Lower leg skin (tissue), 4 donors: ENCODE data around the gene DGKD. TPM values are rescaled to one million over a fixed set of nuclear protein-coding genes. Genes with fewer than 3 reads are reported as not detected.

ENCODE experiments used
- DNase-seq, 2 donors: peaks; one replicate each; pipeline ENCODE4 v3.0.0-alpha.2; 2019; ENCODE audit warnings: low spot score in 2 of 2
- H3K4me3 ChIP-seq: fragments of 200-600 bp; sonication (generic); 2 replicates; pipeline ENCODE4 v1.5.1; 2017; ENCODE audit warnings: mild to moderate bottlenecking, low read depth; ENCODE audit not compliant: poor library complexity, severe bottlenecking
- POLR2A ChIP-seq, 2 donors: fragments of 450-650 bp; IDR thresholded peaks; one replicate each; pipeline ENCODE4 v1.6.1; 2016 to 2017; ENCODE audit warnings: antibody characterized with exemption in 2 of 2, mild to moderate bottlenecking in 1 of 2, moderate library complexity in 1 of 2
- WGBS, 2 donors: methylation state at CpG; one replicate each; pipeline ENCODE4 v1.1.5; 2018; 5-methylcytosine and 5-hydroxymethylcytosine counted together
- intact Hi-C: fragments of 100-400 bp; cut with DNase I; formaldehyde crosslinking; loops from one replicate; pipeline ENCODE4 v1.15.0; 2023; ENCODE audit warnings: low total_unique reads
- total RNA-seq, 4 donors: library from RNA; depleted of rRNA; stranded (reverse); fragments of >200 nt; gene quantifications; one replicate each; pipeline ENCODE4 v1.1.0, GENCODE V29; 2016
- TF ChIP-seq, protein P1 (sequence below), 3 donors: fragments of 450-650 bp; IDR thresholded peaks; one replicate each; pipeline ENCODE4 v1.5.1; 2016; ENCODE audit warnings: antibody characterized with exemption in 3 of 3, mild to moderate bottlenecking in 3 of 3, moderate library complexity in 2 of 3

DGKD gene
- total RNA-seq, 4 donors from 2014 or later: 5.8 to 15.2 (median 7.8) TPM

DNA sequence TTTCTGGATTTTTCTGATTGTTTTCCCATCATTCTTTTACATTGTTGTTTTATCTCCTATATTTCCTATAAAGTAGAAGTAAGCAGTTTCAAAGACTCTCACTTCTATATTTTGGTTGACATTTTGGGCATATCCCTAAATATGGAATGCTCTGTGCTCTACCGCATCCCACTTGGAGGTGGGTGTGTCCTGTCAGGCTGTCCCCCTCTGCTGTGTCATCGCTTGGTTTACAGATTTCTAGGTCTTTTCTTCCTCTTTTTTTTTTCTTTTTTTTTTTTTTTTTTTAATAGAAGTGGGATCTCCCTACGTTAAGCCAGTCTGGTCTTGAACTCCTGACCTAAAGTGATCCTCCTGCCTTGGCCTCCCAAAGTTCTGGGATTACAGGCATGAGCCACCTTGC, 13.3 kb downstream of the DGKD start:
- intact Hi-C loops: no loop called here
- WGBS, 2 donors: 90 to 93% methylated on average over 3 of the region's 3 CpGs

DNA sequence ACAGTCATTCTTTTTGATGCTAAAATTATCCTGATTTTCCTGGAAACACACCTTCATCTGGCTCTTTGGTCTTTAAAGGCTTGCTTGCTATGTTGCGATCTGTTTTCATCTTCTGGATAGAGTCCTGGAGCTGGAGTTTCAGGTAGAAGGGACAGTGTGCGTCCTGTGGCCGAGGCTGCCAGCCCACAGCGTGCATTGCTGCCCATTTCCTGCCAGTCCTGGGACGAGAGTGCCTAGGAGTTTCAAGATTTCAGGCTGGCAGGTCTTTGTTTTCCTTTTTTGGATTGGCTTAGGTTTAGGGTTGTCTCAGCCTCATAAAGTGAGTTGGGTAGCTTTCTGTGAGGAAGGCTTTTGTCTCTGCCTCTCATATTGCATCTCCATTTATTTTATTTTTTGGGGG, 14.5 kb downstream of the DGKD start:
- no peak for TF ChIP-seq POLR2A (IDR thresholded peaks at IDR 0.05)
- TF ChIP-seq, protein P1, sequence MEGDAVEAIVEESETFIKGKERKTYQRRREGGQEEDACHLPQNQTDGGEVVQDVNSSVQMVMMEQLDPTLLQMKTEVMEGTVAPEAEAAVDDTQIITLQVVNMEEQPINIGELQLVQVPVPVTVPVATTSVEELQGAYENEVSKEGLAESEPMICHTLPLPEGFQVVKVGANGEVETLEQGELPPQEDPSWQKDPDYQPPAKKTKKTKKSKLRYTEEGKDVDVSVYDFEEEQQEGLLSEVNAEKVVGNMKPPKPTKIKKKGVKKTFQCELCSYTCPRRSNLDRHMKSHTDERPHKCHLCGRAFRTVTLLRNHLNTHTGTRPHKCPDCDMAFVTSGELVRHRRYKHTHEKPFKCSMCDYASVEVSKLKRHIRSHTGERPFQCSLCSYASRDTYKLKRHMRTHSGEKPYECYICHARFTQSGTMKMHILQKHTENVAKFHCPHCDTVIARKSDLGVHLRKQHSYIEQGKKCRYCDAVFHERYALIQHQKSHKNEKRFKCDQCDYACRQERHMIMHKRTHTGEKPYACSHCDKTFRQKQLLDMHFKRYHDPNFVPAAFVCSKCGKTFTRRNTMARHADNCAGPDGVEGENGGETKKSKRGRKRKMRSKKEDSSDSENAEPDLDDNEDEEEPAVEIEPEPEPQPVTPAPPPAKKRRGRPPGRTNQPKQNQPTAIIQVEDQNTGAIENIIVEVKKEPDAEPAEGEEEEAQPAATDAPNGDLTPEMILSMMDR (IDR thresholded peaks at IDR 0.05): no peak
- WGBS, 2 donors: 83 to 89% methylated on average over 5 of the region's 5 CpGs
- H3K4me3 ChIP-seq: no peak overlapping the region
- intact Hi-C loops: no loop called here
- peak in 1 of 2 donors; percentile 58 for DNase-seq

More for the DNA sequence above, 13.3 kb downstream of the DGKD start:
- no peak for TF ChIP-seq POLR2A (IDR thresholded peaks at IDR 0.05)
- TF ChIP-seq, protein P1 (IDR thresholded peaks at IDR 0.05): no peak
- no peak for DNase-seq
- no peak overlapping the region for H3K4me3 ChIP-seq

DNA sequence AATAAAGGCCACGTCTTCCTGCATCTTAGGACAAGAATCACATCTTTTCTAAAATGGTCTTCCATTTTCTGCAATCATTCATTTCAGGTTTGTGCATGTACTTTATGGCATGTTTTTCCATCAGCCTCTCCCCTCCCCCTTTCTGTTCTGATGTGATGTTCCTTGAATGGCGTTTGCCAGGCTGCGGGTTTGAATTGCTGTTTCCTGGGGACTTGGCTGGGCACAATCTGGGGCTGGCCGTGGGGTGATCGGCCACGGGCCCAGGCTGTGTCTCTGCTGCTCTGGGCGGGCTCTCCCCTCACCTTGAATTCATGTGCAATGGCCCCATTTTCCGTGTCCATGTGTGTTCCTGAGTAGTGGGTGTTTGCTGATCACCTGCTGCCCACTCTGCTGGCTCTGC, 15.2 kb downstream of the DGKD start:
- TF ChIP-seq, protein P1 (IDR thresholded peaks at IDR 0.05): no peak
- TF ChIP-seq POLR2A (IDR thresholded peaks at IDR 0.05): no peak
- peak in 1 of 2 donors; percentile 20 for DNase-seq
- H3K4me3 ChIP-seq: no peak overlapping the region
- intact Hi-C loops: no loop called here
- 83 to 86% methylated on average over 8 of the region's 8 CpGs for WGBS, 2 donors

DNA sequence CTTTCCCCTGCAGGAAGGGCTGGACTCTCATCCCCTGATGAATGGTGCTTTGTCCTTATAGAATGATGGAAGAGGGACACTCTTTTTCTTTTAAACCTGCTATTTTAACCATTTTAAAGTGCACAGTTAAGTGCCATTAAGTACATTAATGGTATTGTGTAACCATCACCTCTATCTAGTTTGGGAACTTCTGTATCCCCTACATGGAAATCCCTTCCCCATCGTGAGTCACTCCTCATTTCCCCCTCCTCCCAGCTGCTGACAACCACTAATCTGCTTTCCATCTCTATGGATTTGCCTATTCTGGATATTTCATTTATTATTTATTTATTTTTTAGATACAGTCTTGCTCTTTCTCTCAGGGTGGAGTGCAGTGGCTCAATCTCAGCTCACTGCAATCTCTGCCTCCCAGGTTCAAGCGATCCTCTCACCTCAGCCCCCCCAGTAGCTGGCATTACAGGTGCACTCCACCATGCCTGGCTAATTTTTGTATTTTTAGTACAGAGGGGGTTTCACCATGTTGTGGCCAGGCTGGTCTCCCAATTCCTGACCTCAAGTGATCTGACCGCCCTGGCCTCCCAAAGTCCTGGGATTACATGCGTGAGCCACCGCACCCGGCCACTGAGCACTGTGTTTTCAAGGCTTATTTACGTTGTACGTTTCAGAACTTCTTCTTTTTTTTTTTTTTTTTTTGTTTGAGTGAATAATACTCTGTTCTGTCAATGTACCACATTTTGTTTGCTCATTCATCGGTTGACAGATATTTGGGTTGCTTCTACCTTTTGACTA, 15.8 kb downstream of the DGKD start:
- no peak for TF ChIP-seq POLR2A (IDR thresholded peaks at IDR 0.05)
- TF ChIP-seq, protein P1 (IDR thresholded peaks at IDR 0.05): no peak
- 79 to 84% methylated on average over 9 of the region's 9 CpGs for WGBS, 2 donors
- no peak for DNase-seq
- no peak overlapping the region for H3K4me3 ChIP-seq
- intact Hi-C loops: no loop called here

DNA sequence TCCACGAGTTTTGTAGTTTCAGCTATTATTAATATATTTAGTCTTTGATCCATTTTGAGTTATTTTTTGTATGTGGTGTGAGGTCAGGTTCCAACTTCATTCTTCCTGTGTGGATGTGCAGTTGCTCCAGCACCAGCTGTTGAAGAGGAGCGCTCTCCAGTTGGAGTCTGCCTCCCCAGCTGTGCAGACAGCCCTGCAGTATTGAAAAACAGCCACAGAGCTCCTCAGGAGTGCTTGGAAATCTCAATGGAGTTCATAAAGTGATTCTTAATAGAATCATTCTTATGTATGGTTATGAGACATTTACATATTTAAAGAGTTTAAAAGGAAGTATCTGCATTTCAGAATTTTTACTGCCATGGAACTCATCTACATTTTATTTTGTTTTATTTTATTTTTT, 17.3 kb downstream of the DGKD start:
- intact Hi-C loops: no loop called here

More for the DNA sequence above, 17.3 kb downstream of the DGKD start:
- WGBS, 2 donors: 64 to 70% methylated on average over 2 of the region's 2 CpGs
- DNase-seq: no peak
- no peak overlapping the region for H3K4me3 ChIP-seq
- TF ChIP-seq, protein P1 (IDR thresholded peaks at IDR 0.05): no peak
- no peak for TF ChIP-seq POLR2A (IDR thresholded peaks at IDR 0.05)
